T-cell (primary cell): ENCODE measurements around the gene ENPEP. TPM values are rescaled to one million over a fixed set of nuclear protein-coding genes. Genes with fewer than 3 reads are reported as not detected.
A peak's percentile ranks its signal among the peaks of the same experiment; 100 is the strongest.

Experiments used
- ATAC-seq, 4 experiments: fragments of 200-7000 bp in 3 of 4; fragments of 150-1000 bp in 1 of 4; cut with Tn5 transposase; replicated peaks in 1 of 4; 1 replicate in 3 of 4; 2 replicates in 1 of 4; pipeline ENCODE4 v1.10.0; 2021; ENCODE audit warnings: moderate library complexity in 3 of 4, mild to moderate bottlenecking in 2 of 4, moderate number of reproducible peaks in 1 of 4
- CTCF ChIA-PET, 2 donors: fragments of 300-600 bp; sonication (Branson Sonifier 250); formaldehyde crosslinking; loops; one replicate each; lab custom pipeline; 2022; ENCODE audit warnings: antibody characterized with exemption in 2 of 2; lab: Charles Lee
- POLR2A ChIA-PET, 2 donors: fragments of 300-600 bp; sonication (Branson Sonifier 250); formaldehyde crosslinking; loops; one replicate each; lab custom pipeline; 2022; ENCODE audit warnings: antibody characterized with exemption in 2 of 2; lab: Charles Lee
- DNase-seq, 35 experiments: peaks; one replicate each; pipeline versions ENCODE4 v3.0.0 to v3.0.0-alpha.2; 2013 to 2023
- H3K27ac ChIP-seq: one replicate; pipeline ENCODE4 v1.5.1; 2013; ENCODE audit warnings: low read length
- H3K27me3 ChIP-seq, 2 experiments: replicated peaks in 1 of 2; 1 replicate in 1 of 2; 2 replicates in 1 of 2; pipeline versions ENCODE4 v1.6.1 to v1.7.0; 2013; ENCODE audit warnings: low read length in 1 of 2, mixed read lengths in 1 of 2; ENCODE audit not compliant: control insufficient read depth in 2 of 2, insufficient read depth in 2 of 2; ENCODE audit errors: extremely low read depth in 1 of 2
- H3K36me3 ChIP-seq, 2 donors: 1 replicate in 1 of 2; 2 replicates in 1 of 2; pipeline versions ENCODE4 v1.6.1 to v1.7.0; 2013; ENCODE audit warnings: low read length in 1 of 2; ENCODE audit not compliant: control insufficient read depth in 2 of 2, insufficient read depth in 1 of 2; ENCODE audit errors: extremely low read depth in 1 of 2
- H3K4me1 ChIP-seq, 2 experiments: 1 replicate in 1 of 2; 2 replicates in 1 of 2; pipeline versions ENCODE4 v1.6.1 to v1.7.0; 2013; ENCODE audit warnings: low read length in 2 of 2, mixed read lengths in 1 of 2; ENCODE audit not compliant: insufficient read depth in 2 of 2, control insufficient read depth in 1 of 2; ENCODE audit errors: extremely low read depth in 1 of 2
- H3K4me3 ChIP-seq, 2 donors: 1 replicate in 1 of 2; 2 replicates in 1 of 2; pipeline versions ENCODE4 v1.5.1 to v1.7.0; 2013; ENCODE audit warnings: mild to moderate bottlenecking in 2 of 2, low read length in 1 of 2, moderate library complexity in 1 of 2; ENCODE audit not compliant: control insufficient read depth in 1 of 2; ENCODE audit errors: extremely low read depth in 1 of 2
- H3K9me3 ChIP-seq: 2 replicates; pipeline ENCODE4 v1.7.0; 2013
- H3K27ac Mint-ChIP-seq, 2 donors: one replicate each; pipeline ENCODE4 v1.8.0; 2020 to 2021; ENCODE audit warnings: mild to moderate bottlenecking in 2 of 2, mixed read lengths in 2 of 2
- H3K27me3 Mint-ChIP-seq, 2 donors: one replicate each; pipeline ENCODE4 v1.8.0; 2021 to 2022; ENCODE audit warnings: mixed read lengths in 2 of 2
- H3K36me3 Mint-ChIP-seq: one replicate; pipeline ENCODE4 v1.8.0; 2021; ENCODE audit warnings: mixed read lengths
- H3K4me1 Mint-ChIP-seq, 3 donors: one replicate each; pipeline ENCODE4 v1.8.0; 2020 to 2022; ENCODE audit warnings: mixed read lengths in 3 of 3, mild to moderate bottlenecking in 1 of 3
- H3K4me3 Mint-ChIP-seq, 3 donors: one replicate each; pipeline ENCODE4 v1.8.0; 2020 to 2022; ENCODE audit warnings: mild to moderate bottlenecking in 3 of 3, mixed read lengths in 3 of 3, moderate library complexity in 3 of 3
- H3K9me3 Mint-ChIP-seq, 3 donors: one replicate each; pipeline ENCODE4 v1.8.0; 2020 to 2022; ENCODE audit warnings: mixed read lengths in 3 of 3
- WGBS: methylation state at CpG from one replicate; pipeline ENCODE4 v1.1.5; 2013; ENCODE audit warnings: missing lambda C conversion rate; ENCODE audit not compliant: insufficient coverage; 5-methylcytosine and 5-hydroxymethylcytosine counted together
- total RNA-seq, 35 experiments: library from RNA in 6 of 35; stranded (reverse) in 6 of 35; fragments of 120-200 nt in 1 of 35; gene quantifications; one replicate each; pipeline versions ENCODE4 v1.2.1 to v1.2.4 and lab custom pipeline; 2013 to 2026

The ENPEP gene
- total RNA-seq, 5 donors from 2014 or later (not counting 1 experiment from before 2014, with no cell fraction given) = not detected

- no peak for ATAC-seq
- H3K27ac ChIP-seq = no peak overlapping the region
- 78% methylated on average over 3 of the region's 5 CpGs for WGBS
- Mint-ChIP-seq H3K36me3 (no peaks in the 10 kb centered on the region), H3K27ac (no peak overlapping the region), H3K4me3 (no peak overlapping the region), H3K9me3 (no peaks in the 10 kb centered on the region), H3K4me1 (no peaks in the 10 kb centered on the region), H3K27me3 (peaks cover 9 to 10% of the 10 kb centered on the region in 2 donors)
- DNase-seq = no peak
- no peaks in the 10 kb centered on the region for H3K36me3 ChIP-seq
- peaks cover 0 to 4% of the 10 kb centered on the region in 2 experiments for H3K27me3 ChIP-seq
- H3K4me3 ChIP-seq = no peak overlapping the region
- CTCF ChIA-PET = interaction anchor here in 1 of 2 donors (1.0 to 1.6 kb wide), 2 partner anchors 14 to 17 kb away, joined by 3 to 4 read pairs; no protein-coding TSS in a partner anchor
- no peaks in the 10 kb centered on the region for H3K4me1 ChIP-seq
- no peaks in the 10 kb centered on the region for H3K9me3 ChIP-seq
- POLR2A ChIA-PET = no interaction called here
Observed at GRCh38 chr4:110503270-110504083, 27.5 kb downstream of the ENPEP start.

DNA sequence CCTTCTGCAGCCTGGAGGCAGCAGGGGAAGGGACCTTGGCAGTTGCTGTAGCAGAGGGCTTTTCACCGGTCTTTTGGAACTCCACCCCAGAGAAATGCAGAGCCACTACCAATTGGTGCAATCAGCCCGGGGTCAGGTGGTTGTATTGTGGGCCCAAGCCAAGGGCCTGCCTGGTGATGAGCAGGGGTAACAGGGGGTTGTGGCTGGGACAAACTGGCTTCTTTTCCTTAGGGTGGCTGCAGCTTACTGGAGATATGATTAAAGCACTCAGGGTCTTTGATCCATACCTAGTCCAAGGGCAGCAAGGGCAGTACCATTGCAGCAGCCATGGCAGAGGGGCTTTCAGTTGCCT, 28.1 kb downstream of the ENPEP start:
- Histone ChIP-seq H3K9me3 (no peaks in the 10 kb centered on the region), H3K4me3 (no peak overlapping the region), H3K4me1 (no peaks in the 10 kb centered on the region), H3K36me3 (no peaks in the 10 kb centered on the region), H3K27me3 (peaks cover 0 to 2% of the 10 kb centered on the region in 2 experiments), H3K27ac (no peak overlapping the region)
- ATAC-seq (no peak), DNase-seq (no peak)
- Mint-ChIP-seq H3K4me3 (no peak overlapping the region), H3K27ac (no peak overlapping the region), H3K27me3 (peaks cover 9 to 10% of the 10 kb centered on the region in 2 donors), H3K9me3 (no peaks in the 10 kb centered on the region), H3K4me1 (no peaks in the 10 kb centered on the region), H3K36me3 (no peaks in the 10 kb centered on the region)
- CTCF ChIA-PET = interaction anchor here in 1 of 2 donors (1.0 kb wide), 1 partner anchor 14 kb away, joined by 3 read pairs; no protein-coding TSS in a partner anchor
- POLR2A ChIA-PET = no interaction called here
- 80% methylated on average over 1 of the region's 2 CpGs for WGBS

DNA sequence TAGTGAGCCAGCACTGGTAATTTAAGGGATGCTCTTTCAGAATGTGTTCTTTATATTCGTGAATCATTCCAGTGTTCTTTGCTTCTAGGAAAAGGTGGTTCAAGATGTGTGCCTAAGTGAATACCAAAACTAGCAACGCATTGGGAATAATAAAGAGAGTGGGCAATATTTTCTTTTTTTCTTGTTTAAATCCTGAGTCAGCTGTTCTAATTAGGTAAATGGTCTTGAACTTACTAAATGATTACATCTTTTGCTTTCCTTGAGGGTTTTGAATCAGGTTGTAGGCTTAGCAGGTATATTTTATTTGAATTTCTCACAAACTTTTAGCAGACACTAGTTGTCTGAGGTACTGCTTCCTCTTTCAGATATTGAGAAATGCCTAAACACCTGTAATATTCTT, 29.5 kb downstream of the ENPEP start:
- no peaks in the 10 kb centered on the region for H3K4me1 ChIP-seq
- H3K4me3 ChIP-seq = no peak overlapping the region
- peaks cover 0 to 2% of the 10 kb centered on the region in 2 experiments for H3K27me3 ChIP-seq
- Mint-ChIP-seq H3K27me3 (peaks cover 9 to 10% of the 10 kb centered on the region in 2 donors), H3K4me3 (no peak overlapping the region), H3K36me3 (no peaks in the 10 kb centered on the region), H3K9me3 (no peaks in the 10 kb centered on the region), H3K4me1 (no peaks in the 10 kb centered on the region), H3K27ac (no peak overlapping the region)
- no peaks in the 10 kb centered on the region for H3K9me3 ChIP-seq
- ATAC-seq (no peak), DNase-seq (no peak)
- ChIA-PET POLR2A (no interaction called here), CTCF (no interaction called here)
- no peak overlapping the region for H3K27ac ChIP-seq
- 71% methylated on average over 1 of the region's 2 CpGs for WGBS
- H3K36me3 ChIP-seq = no peaks in the 10 kb centered on the region

DNA sequence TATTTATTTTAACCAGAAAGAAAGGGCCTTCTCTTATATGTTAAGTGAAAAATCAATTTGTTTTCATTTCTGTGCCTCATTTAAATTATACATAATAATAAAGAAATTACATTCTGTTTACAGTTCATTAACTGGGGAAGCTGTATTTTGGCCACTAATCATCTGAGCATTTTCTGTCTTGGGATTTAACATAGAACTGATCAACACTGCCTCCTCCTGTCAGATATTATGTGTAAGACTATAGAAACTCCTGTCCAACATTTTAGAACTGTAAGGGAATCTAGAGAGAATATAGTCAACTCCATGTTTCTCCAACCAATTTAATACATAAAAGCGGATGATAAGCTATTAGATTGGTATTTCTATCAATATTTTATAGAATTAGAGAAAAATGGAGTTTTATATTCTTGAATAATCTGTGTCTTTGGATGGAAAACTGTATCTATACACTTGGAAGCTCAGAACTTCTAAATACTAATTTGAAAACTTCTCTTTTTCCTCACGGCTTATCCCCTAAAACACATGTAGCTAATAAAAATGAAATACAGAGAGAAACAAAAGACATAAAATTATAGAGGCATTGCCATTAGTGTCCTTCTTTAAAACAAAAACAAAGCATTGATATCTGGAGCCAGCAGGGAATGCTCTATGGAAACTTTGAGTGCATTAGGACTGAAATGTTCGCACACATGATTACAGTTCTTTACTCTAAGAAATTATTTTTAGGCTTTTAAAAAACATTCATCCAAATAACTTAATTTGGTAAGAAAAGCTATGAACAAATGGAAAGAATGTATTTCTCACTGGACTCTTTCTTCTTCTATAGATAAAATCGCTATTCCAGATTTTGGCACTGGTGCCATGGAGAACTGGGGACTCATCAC, 33.1 kb downstream of the ENPEP start:
- Mint-ChIP-seq H3K4me1 (no peaks in the 10 kb centered on the region), H3K27ac (no peak overlapping the region), H3K4me3 (no peak overlapping the region), H3K36me3 (no peaks in the 10 kb centered on the region), H3K9me3 (no peaks in the 10 kb centered on the region), H3K27me3 (no peaks in the 10 kb centered on the region)
- no peak for DNase-seq
- Histone ChIP-seq H3K9me3 (no peaks in the 10 kb centered on the region), H3K4me1 (no peaks in the 10 kb centered on the region), H3K27ac (no peak overlapping the region), H3K27me3 (peaks cover 0 to 2% of the 10 kb centered on the region in 2 experiments), H3K4me3 (no peak overlapping the region), H3K36me3 (no peaks in the 10 kb centered on the region)
- ChIA-PET CTCF (interaction anchor here (0.6 to 4.5 kb wide), 23 partner anchors 9 to 1054 kb away, joined by 3 to 27 read pairs (median 4); no protein-coding TSS in a partner anchor), POLR2A (no interaction called here)
- no peak for ATAC-seq
- WGBS = no CpG with 5 or more reads among the region's 4 CpGs

GRCh38 chr4:110510277-110510676, 34.3 kb downstream of the ENPEP start:
- no peaks in the 10 kb centered on the region for H3K27me3 Mint-ChIP-seq
- H3K36me3 ChIP-seq = no peaks in the 10 kb centered on the region
- no peak for ATAC-seq
- H3K9me3 ChIP-seq = no peaks in the 10 kb centered on the region
- POLR2A ChIA-PET = interaction anchor here in 1 of 2 donors (0.6 kb wide), 1 partner anchor 460 kb away, joined by 3 read pairs; no protein-coding TSS in a partner anchor
- H3K4me1 Mint-ChIP-seq = peaks cover 4% of the 10 kb centered on the region in 3 donors
- no peaks in the 10 kb centered on the region for H3K36me3 Mint-ChIP-seq
- no CpG with 5 or more reads among the region's 2 CpGs for WGBS
- no peak overlapping the region for H3K27ac ChIP-seq
- no peak overlapping the region for H3K4me3 Mint-ChIP-seq
- no peak overlapping the region for H3K27ac Mint-ChIP-seq
- DNase-seq = no peak
- no peaks in the 10 kb centered on the region for H3K9me3 Mint-ChIP-seq
- peaks cover 0 to 2% of the 10 kb centered on the region in 2 experiments for H3K27me3 ChIP-seq
- CTCF ChIA-PET = interaction anchor here (0.6 to 4.5 kb wide), 18 partner anchors 9 to 1828 kb away, joined by 3 to 27 read pairs (median 8); no protein-coding TSS in a partner anchor
- H3K4me3 ChIP-seq = no peak overlapping the region
- H3K4me1 ChIP-seq = no peaks in the 10 kb centered on the region

- no peaks in the 10 kb centered on the region for H3K9me3 ChIP-seq
- Mint-ChIP-seq H3K4me3 (no peak overlapping the region), H3K9me3 (no peaks in the 10 kb centered on the region), H3K27me3 (no peaks in the 10 kb centered on the region), H3K27ac (no peak overlapping the region), H3K36me3 (no peaks in the 10 kb centered on the region), H3K4me1 (peaks cover 10 to 11% (median 10%) of the 10 kb centered on the region in 3 donors)
- CTCF ChIA-PET = interaction anchor here (0.6 to 4.5 kb wide), 16 partner anchors 10 to 858 kb away, joined by 3 to 27 read pairs (median 6); no protein-coding TSS in a partner anchor
- POLR2A ChIA-PET = no interaction called here
- peak in 1 of 4 experiments; percentile 38 for ATAC-seq
- no CpG with 5 or more reads among the region's 4 CpGs for WGBS
- H3K27me3 ChIP-seq = peaks cover 0 to 2% of the 10 kb centered on the region in 2 experiments
- H3K27ac ChIP-seq = no peak overlapping the region
- no peak overlapping the region for H3K4me3 ChIP-seq
- DNase-seq = peak in 1 of 35 experiments; percentile 70
- peaks cover 0 to 3% of the 10 kb centered on the region in 2 experiments for H3K4me1 ChIP-seq
- no peaks in the 10 kb centered on the region for H3K36me3 ChIP-seq
Observed at GRCh38 chr4:110510955-110511544, 35.1 kb downstream of the ENPEP start.
